SU-DHL-6 (cell line): ENCODE measurements around the gene SESN3.

Experiments used
- EZH2phosphoT487 ChIP-seq: fragments of 200-600 bp; sonication (generic), shearing (Covaris generic); conservative IDR thresholded peaks from 2 replicates; pipeline ENCODE4 v1.6.1; 2018; ENCODE audit warnings: mild to moderate bottlenecking, antibody characterized with exemption, low read length, moderate library complexity, mixed read lengths
- TF ChIP-seq, protein P1 (sequence below): fragments of 200-600 bp; sonication (generic); IDR thresholded peaks from one replicate; pipeline ENCODE4 v1.5.1; 2017; ENCODE audit warnings: antibody characterized with exemption, mild to moderate bottlenecking, low read length, moderate library complexity; ENCODE audit not compliant: insufficient read depth, poor library complexity, severe bottlenecking

DNA sequence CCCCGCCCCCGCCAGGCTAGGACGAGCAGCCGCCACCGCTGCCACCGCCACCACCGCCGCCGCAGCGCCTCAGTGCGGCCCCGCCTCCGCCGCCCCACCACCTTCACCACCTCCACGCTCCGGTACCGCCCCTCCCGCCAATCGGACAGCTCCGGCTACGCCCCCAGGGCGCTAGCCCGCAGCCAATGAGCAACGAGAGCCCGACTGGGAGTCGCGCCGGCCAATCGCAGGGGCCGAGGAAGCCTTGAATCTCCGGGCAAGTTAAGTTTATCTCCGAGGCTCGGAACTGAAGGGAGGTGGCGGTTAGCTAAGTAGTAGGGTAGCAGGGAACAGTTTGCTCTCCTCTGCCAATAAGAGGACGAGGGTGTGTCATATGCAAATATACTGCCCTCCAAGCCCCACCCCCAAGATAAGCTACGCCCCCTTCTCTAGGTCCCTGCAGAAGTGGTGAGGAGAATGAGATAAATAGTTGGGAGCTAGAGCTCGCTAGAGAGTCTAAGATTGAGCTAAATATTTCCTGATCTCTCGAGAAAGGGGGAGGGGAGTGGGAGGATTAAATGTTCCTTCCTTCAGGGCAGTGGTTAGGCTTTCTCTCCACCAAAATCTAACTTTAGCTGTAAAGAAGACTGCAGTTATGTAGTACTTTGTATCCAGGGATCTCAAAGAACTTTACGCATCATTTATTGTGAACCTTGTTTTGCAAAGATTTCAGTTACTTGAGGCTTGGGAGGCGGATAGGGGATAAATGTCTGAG is at the start of gene SESN3:
- TF ChIP-seq, protein P1, sequence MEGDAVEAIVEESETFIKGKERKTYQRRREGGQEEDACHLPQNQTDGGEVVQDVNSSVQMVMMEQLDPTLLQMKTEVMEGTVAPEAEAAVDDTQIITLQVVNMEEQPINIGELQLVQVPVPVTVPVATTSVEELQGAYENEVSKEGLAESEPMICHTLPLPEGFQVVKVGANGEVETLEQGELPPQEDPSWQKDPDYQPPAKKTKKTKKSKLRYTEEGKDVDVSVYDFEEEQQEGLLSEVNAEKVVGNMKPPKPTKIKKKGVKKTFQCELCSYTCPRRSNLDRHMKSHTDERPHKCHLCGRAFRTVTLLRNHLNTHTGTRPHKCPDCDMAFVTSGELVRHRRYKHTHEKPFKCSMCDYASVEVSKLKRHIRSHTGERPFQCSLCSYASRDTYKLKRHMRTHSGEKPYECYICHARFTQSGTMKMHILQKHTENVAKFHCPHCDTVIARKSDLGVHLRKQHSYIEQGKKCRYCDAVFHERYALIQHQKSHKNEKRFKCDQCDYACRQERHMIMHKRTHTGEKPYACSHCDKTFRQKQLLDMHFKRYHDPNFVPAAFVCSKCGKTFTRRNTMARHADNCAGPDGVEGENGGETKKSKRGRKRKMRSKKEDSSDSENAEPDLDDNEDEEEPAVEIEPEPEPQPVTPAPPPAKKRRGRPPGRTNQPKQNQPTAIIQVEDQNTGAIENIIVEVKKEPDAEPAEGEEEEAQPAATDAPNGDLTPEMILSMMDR: no peak
- no peak for TF ChIP-seq EZH2phosphoT487
